K562 (cell line): Measurements from ENCODE around the gene TPI1. TPM values are rescaled to one million over a fixed set of nuclear protein-coding genes. Genes with fewer than 3 reads are reported as not detected.

Experiments used
- ATAC-seq: fragments of 200-7000 bp; cut with Tn5 transposase; 3 replicates; pipeline ENCODE4 v1.9.1; 2020; ENCODE audit warnings: moderate library complexity
- BruUV-seq: library from RNA; stranded (reverse); fragments of 400-500 nt; replicated peaks from 2 replicates; lab custom pipeline; 2021; lab: Mats Ljungman, UMichigan
- CTCF ChIA-PET: fragments of 300-600 bp; formaldehyde crosslinking; extraction: SDS; loops from one replicate; lab custom pipeline; 2021; ENCODE audit warnings: low intra/inter-chr PET ratio; lab: Yijun Ruan, JAX
- POLR2A ChIA-PET: fragments of 300-600, 350-650 bp; sonication (Branson Sonifier 250); formaldehyde crosslinking; extraction: SDS; loops from one replicate; lab custom pipeline; 2021; ENCODE audit warnings: antibody characterized with exemption, inconsistent platforms; lab: Yijun Ruan, JAX
- DNase-seq, 4 experiments: peaks; one replicate each; pipeline versions ENCODE4 v3.0.0 to v3.0.0-alpha.2; 2011 to 2018; ENCODE audit warnings: low spot score in 3 of 4, mixed read lengths in 3 of 4; ENCODE audit errors: extremely low read depth in 1 of 4
- FAIRE-seq: peaks from 2 replicates; lab custom pipeline; 2011; peaks lifted over from hg19 to GRCh38; lab: Jason Lieb, UNC
- H2AFZ ChIP-seq: 2 replicates; pipeline ENCODE4 v1.6.0; 2011; ENCODE audit warnings: low read depth, low read length, control low read depth, inconsistent platforms
- H3K27ac ChIP-seq: fragments of 200-600 bp; 3 replicates; pipeline ENCODE4 v1.8.0; 2011; ENCODE audit warnings: low read depth, mild to moderate bottlenecking, control low read depth, inconsistent platforms, low read length, moderate library complexity, mixed read lengths; ENCODE audit errors: extremely low read depth
- H3K27me3 ChIP-seq, 2 experiments: fragments of 300-600 bp in 1 of 2; 2 replicates in 1 of 2; 3 replicates in 1 of 2; pipeline versions ENCODE4 v1.6.0 to v1.8.0; 2011; ENCODE audit warnings: inconsistent platforms in 2 of 2, low read length in 2 of 2, mild to moderate bottlenecking in 1 of 2, mixed read lengths in 1 of 2, moderate library complexity in 1 of 2; ENCODE audit not compliant: control insufficient read depth in 2 of 2, insufficient read depth in 2 of 2
- H3K36me3 ChIP-seq: fragments of 300-600 bp; 3 replicates; pipeline ENCODE4 v1.8.0; 2011; ENCODE audit warnings: mild to moderate bottlenecking, low read length, inconsistent platforms; ENCODE audit not compliant: control insufficient read depth, insufficient read depth
- H3K4me1 ChIP-seq, 2 experiments: fragments of 200-600 bp in 1 of 2; replicated peaks in 1 of 2; 2 replicates in 1 of 2; 3 replicates in 1 of 2; pipeline versions ENCODE4 v1.5.1 to v1.8.0; 2011; ENCODE audit warnings: inconsistent platforms in 2 of 2, low read length in 2 of 2, mild to moderate bottlenecking in 1 of 2, mixed read lengths in 1 of 2, moderate library complexity in 1 of 2; ENCODE audit not compliant: control insufficient read depth in 2 of 2, insufficient read depth in 2 of 2
- H3K4me2 ChIP-seq: 2 replicates; pipeline ENCODE4 v1.6.1; 2011; ENCODE audit warnings: low read length, control low read depth, inconsistent platforms, mixed read lengths; ENCODE audit not compliant: insufficient read depth
- H3K4me3 ChIP-seq: fragments of 200-600 bp; sonication (generic), shearing (Covaris generic); 2 replicates; pipeline ENCODE4 v1.5.1; 2016; ENCODE audit warnings: control low read depth, inconsistent platforms
- H3K79me2 ChIP-seq: fragments of 200-600 bp; 3 replicates; pipeline ENCODE4 v1.8.0; 2011; ENCODE audit warnings: low read length, inconsistent platforms; ENCODE audit not compliant: control insufficient read depth, insufficient read depth
- H3K9ac ChIP-seq, 2 experiments: 2 replicates each; pipeline versions ENCODE4 v1.6.0 to v1.6.1; 2011; ENCODE audit warnings: low read depth in 2 of 2, low read length in 2 of 2, control low read depth in 1 of 2, inconsistent platforms in 1 of 2, mild to moderate bottlenecking in 1 of 2, mixed read lengths in 1 of 2; ENCODE audit not compliant: insufficient read depth in 1 of 2
- H3K9me1 ChIP-seq: one replicate; pipeline ENCODE4 v1.6.0; 2011; ENCODE audit warnings: inconsistent platforms, mild to moderate bottlenecking, low read length, moderate library complexity; ENCODE audit not compliant: control insufficient read depth, insufficient read depth
- H3K9me3 ChIP-seq: replicated peaks from 2 replicates; pipeline ENCODE4 v1.5.1; 2011; ENCODE audit warnings: low read depth, low read length, inconsistent platforms; ENCODE audit not compliant: control insufficient read depth, insufficient read depth
- H4K20me1 ChIP-seq: replicated peaks from 2 replicates; pipeline ENCODE4 v1.6.1; 2011; ENCODE audit warnings: low read length, inconsistent platforms, mixed read lengths; ENCODE audit not compliant: control insufficient read depth, insufficient read depth
- E2F4 ChIP-seq: sonication (generic); formaldehyde crosslinking; IDR thresholded peaks from 2 replicates; pipeline ENCODE4 v1.8.0; 2022; ENCODE audit warnings: mild to moderate bottlenecking, low read depth, missing genetic modification reagents
- FIP1L1 ChIP-seq: fragments of 200-400 bp; formaldehyde crosslinking; IDR thresholded peaks from 2 replicates; pipeline ENCODE4 v1.6.1; 2018; ENCODE audit warnings: mild to moderate bottlenecking, low read depth, low read length; ENCODE audit not compliant: poor library complexity, severe bottlenecking
- KLF10 ChIP-seq: fragments of 250-450 bp; sonication (Bioruptor Pico); IDR thresholded peaks from 2 replicates; pipeline ENCODE4 v1.6.1; 2021; ENCODE audit warnings: matching md5 sums
- MED1 ChIP-seq: sonication (generic); formaldehyde crosslinking; IDR thresholded peaks from 2 replicates; pipeline ENCODE4 v1.8.1; 2023; ENCODE audit warnings: missing genetic modification reagents, borderline replicate concordance
- SMAD4 ChIP-seq: fragments of 250-450 bp; sonication (Bioruptor Pico); conservative IDR thresholded peaks from 2 replicates; pipeline ENCODE4 v1.8.0; 2021; ENCODE audit warnings: inconsistent platforms, mild to moderate bottlenecking, moderate library complexity
- SOX6 ChIP-seq: fragments of 450-650 bp; IDR thresholded peaks from 2 replicates; pipeline ENCODE4 v1.6.1; 2014; ENCODE audit warnings: mild to moderate bottlenecking
- ZNF134 ChIP-seq: fragments of 250-450 bp; sonication (Bioruptor Pico); conservative IDR thresholded peaks from 2 replicates; pipeline ENCODE4 v1.4.0; 2020
- ZNF707 ChIP-seq: fragments of 250-450 bp; sonication (Bioruptor Pico); conservative IDR thresholded peaks from 2 replicates; pipeline ENCODE4 v1.8.0; 2022; ENCODE audit warnings: inconsistent platforms, mild to moderate bottlenecking, moderate library complexity
- WGBS: fragments of 100-300 bp; shearing (Covaris generic); methylation state at CpG from one replicate; pipeline ENCODE4 v1.1.6; 2016; ENCODE audit warnings: low coverage, mixed read lengths; ENCODE audit not compliant: insufficient coverage; ENCODE audit errors: missing lambda C conversion rate; 5-methylcytosine and 5-hydroxymethylcytosine counted together
- in situ Hi-C: fragments of 300-500 bp; cut with MboI; formaldehyde crosslinking; loops from 4 replicates; pipeline ENCODE4 v1.15.0; 2018; ENCODE audit warnings: inconsistent platforms, mixed read lengths
- intact Hi-C: fragments of 100-400 bp; cut with micrococcal nuclease; formaldehyde crosslinking; loops from 2 replicates; pipeline ENCODE4 v1.14.2; 2022
- polyA plus RNA-seq, 8 experiments: library from polyadenylated mRNA; depleted of rRNA in 4 of 8; stranded (reverse) in 5 of 8; unstranded in 3 of 8; fragments of >200 nt; fragmentation: Nextera tagmentation in 2 of 8; fragmentation: Illumina TruSeq in 1 of 8; extraction: Ambion mirVana in 2 of 8; extraction: Trizol in 1 of 8; gene quantifications; 2 replicates each; pipeline versions ENCODE4 v1.2.1 to v1.2.3, GENCODE V29; 2011 to 2014; ENCODE audit warnings: inconsistent platforms in 1 of 8, missing spikeins in 1 of 8
- total RNA-seq, 7 experiments: library from RNA; depleted of rRNA in 6 of 7; stranded (reverse); fragments of >200 nt in 6 of 7; fragmentation: Illumina TruSeq in 2 of 7; extraction: Trizol in 2 of 7; gene quantifications; 2 replicates each; pipeline versions ENCODE4 v1.2.1 to v1.2.3, GENCODE V29; 2011 to 2021; ENCODE audit warnings: low replicate concordance in 1 of 7
- TF ChIP-seq, protein P1 (sequence below): fragments of 250-450 bp; sonication (Bioruptor Pico); IDR thresholded peaks from 2 replicates; pipeline ENCODE4 v1.8.0; 2021; ENCODE audit warnings: mild to moderate bottlenecking, moderate library complexity
- TF ChIP-seq, protein P2 (sequence below), 2 experiments: fragments of 450-650 bp; IDR thresholded peaks; 2 replicates each; pipeline ENCODE4 v1.6.1; 2018; ENCODE audit warnings: mild to moderate bottlenecking in 2 of 2, low read depth in 1 of 2; ENCODE audit not compliant: partially characterized antibody in 2 of 2
- TF ChIP-seq, protein P3 (sequence below): sonication (generic); IDR thresholded peaks from 2 replicates; pipeline ENCODE4 v1.6.1; 2016

Gene TPI1
- total and polyA plus RNA-seq, 9 of the 15 experiments (the other 6 are each of a cell fraction or from before 2014, with no cell fraction given), result 662 to 4,971 (median 892) TPM

- TF ChIP-seq FIP1L1, result no peak
- TF ChIP-seq, protein P1, sequence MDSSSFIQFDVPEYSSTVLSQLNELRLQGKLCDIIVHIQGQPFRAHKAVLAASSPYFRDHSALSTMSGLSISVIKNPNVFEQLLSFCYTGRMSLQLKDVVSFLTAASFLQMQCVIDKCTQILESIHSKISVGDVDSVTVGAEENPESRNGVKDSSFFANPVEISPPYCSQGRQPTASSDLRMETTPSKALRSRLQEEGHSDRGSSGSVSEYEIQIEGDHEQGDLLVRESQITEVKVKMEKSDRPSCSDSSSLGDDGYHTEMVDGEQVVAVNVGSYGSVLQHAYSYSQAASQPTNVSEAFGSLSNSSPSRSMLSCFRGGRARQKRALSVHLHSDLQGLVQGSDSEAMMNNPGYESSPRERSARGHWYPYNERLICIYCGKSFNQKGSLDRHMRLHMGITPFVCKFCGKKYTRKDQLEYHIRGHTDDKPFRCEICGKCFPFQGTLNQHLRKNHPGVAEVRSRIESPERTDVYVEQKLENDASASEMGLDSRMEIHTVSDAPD (CRISPR knock-in tag), result no peak
- no peak for TF ChIP-seq SMAD4 (CRISPR knock-in tag)
- no peak for TF ChIP-seq MED1 (CRISPR knock-in tag)
- TF ChIP-seq KLF10 (CRISPR knock-in tag), result no peak
Measured at GRCh38 chr12:6831450-6831995, 35.8 kb upstream of the TPI1 start (continued).

GRCh38 chr12:6832125-6832524 is 35.2 kb upstream of the TPI1 start:
- WGBS, result 71% methylated on average over 4 of the region's 4 CpGs
- no peak overlapping the region for H3K27ac ChIP-seq
- H3K4me2 ChIP-seq, result no peak overlapping the region
- H3K79me2 ChIP-seq, result peaks cover 24% of the 10 kb centered on the region
- ChIA-PET POLR2A (interaction anchor here (0.6 to 3.9 kb wide), 6 partner anchors 8 to 470 kb away, joined by 3 to 24 read pairs (median 4); no protein-coding TSS in a partner anchor), CTCF (interaction anchor here (0.6 kb wide), 1 partner anchor 65 kb away, joined by 5 read pairs; no protein-coding TSS in a partner anchor)
- ATAC-seq, result no peak
- H4K20me1 ChIP-seq, result no peaks in the 10 kb centered on the region
- no peaks in the 10 kb centered on the region for H3K9me1 ChIP-seq
- H2AFZ ChIP-seq, result no peak overlapping the region
- peaks cover 47% of the 10 kb centered on the region; the same call in 2 of the 3 replicates for H3K36me3 ChIP-seq
- no peaks in the 10 kb centered on the region for H3K27me3 ChIP-seq
- no peak for FAIRE-seq
- H3K4me1 ChIP-seq, result peaks cover 9 to 37% of the 10 kb centered on the region in 2 experiments; a peak in 4 of 5 replicates
- intact Hi-C loops (no loop called here), in situ Hi-C loops (no loop called here)
- no peak for DNase-seq
- H3K9ac ChIP-seq, result no peak overlapping the region
- H3K9me3 ChIP-seq, result no peaks in the 10 kb centered on the region
- H3K4me3 ChIP-seq, result no peak overlapping the region
- BruUV-seq, result no TSS peak
- TF ChIP-seq, protein P2, sequence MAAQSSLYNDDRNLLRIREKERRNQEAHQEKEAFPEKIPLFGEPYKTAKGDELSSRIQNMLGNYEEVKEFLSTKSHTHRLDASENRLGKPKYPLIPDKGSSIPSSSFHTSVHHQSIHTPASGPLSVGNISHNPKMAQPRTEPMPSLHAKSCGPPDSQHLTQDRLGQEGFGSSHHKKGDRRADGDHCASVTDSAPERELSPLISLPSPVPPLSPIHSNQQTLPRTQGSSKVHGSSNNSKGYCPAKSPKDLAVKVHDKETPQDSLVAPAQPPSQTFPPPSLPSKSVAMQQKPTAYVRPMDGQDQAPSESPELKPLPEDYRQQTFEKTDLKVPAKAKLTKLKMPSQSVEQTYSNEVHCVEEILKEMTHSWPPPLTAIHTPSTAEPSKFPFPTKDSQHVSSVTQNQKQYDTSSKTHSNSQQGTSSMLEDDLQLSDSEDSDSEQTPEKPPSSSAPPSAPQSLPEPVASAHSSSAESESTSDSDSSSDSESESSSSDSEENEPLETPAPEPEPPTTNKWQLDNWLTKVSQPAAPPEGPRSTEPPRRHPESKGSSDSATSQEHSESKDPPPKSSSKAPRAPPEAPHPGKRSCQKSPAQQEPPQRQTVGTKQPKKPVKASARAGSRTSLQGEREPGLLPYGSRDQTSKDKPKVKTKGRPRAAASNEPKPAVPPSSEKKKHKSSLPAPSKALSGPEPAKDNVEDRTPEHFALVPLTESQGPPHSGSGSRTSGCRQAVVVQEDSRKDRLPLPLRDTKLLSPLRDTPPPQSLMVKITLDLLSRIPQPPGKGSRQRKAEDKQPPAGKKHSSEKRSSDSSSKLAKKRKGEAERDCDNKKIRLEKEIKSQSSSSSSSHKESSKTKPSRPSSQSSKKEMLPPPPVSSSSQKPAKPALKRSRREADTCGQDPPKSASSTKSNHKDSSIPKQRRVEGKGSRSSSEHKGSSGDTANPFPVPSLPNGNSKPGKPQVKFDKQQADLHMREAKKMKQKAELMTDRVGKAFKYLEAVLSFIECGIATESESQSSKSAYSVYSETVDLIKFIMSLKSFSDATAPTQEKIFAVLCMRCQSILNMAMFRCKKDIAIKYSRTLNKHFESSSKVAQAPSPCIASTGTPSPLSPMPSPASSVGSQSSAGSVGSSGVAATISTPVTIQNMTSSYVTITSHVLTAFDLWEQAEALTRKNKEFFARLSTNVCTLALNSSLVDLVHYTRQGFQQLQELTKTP (IDR thresholded peaks at IDR 0.05; ENCODE audit: low read depth in 1 of 2, partially characterized antibody in 2 of 2), result no peak
- TF ChIP-seq, protein P3, sequence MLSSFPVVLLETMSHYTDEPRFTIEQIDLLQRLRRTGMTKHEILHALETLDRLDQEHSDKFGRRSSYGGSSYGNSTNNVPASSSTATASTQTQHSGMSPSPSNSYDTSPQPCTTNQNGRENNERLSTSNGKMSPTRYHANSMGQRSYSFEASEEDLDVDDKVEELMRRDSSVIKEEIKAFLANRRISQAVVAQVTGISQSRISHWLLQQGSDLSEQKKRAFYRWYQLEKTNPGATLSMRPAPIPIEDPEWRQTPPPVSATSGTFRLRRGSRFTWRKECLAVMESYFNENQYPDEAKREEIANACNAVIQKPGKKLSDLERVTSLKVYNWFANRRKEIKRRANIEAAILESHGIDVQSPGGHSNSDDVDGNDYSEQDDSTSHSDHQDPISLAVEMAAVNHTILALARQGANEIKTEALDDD, result no peak
- no peak for TF ChIP-seq ZNF707 (CRISPR knock-in tag)
- no peak for TF ChIP-seq ZNF134 (CRISPR knock-in tag)
- TF ChIP-seq SOX6, result no peak
- TF ChIP-seq E2F4 (CRISPR knock-in tag), result no peak
